HepG2 (cell line): ENCODE data around the gene ATP7B. TPM values are rescaled to one million over a fixed set of nuclear protein-coding genes. Genes with fewer than 3 reads are reported as not detected.

ENCODE experiments used
- ATF7 ChIP-seq, 2 experiments: fragments of 450-650 bp in 1 of 2; sonication (generic) in 1 of 2; formaldehyde crosslinking in 1 of 2; IDR thresholded peaks; 2 replicates each; pipeline versions ENCODE4 v1.4.0 to v1.6.1; 2016 to 2020; ENCODE audit warnings: antibody characterized with exemption in 1 of 2, mild to moderate bottlenecking in 1 of 2, missing genetic modification reagents in 1 of 2
- CENPX ChIP-seq: sonication (generic); formaldehyde crosslinking; IDR thresholded peaks from 2 replicates; pipeline ENCODE4 v1.9.0; 2021; ENCODE audit warnings: mild to moderate bottlenecking, missing genetic modification reagents, moderate library complexity
- ELF1 ChIP-seq: sonication (generic); formaldehyde crosslinking; IDR thresholded peaks from 2 replicates; pipeline ENCODE4 v1.4.0; 2020; ENCODE audit warnings: missing genetic modification reagents
- MTF1 ChIP-seq: sonication (generic); formaldehyde crosslinking; IDR thresholded peaks from 2 replicates; pipeline ENCODE4 v1.5.0; 2020; ENCODE audit warnings: missing genetic modification reagents
- NFIB ChIP-seq: sonication (generic); formaldehyde crosslinking; IDR thresholded peaks from 2 replicates; pipeline ENCODE4 v1.9.0; 2021; ENCODE audit warnings: missing genetic modification reagents, mild to moderate bottlenecking, borderline replicate concordance
- NFKB2 ChIP-seq: sonication (generic); formaldehyde crosslinking; IDR thresholded peaks from 2 replicates; pipeline ENCODE4 v1.4.0; 2020; ENCODE audit warnings: missing genetic modification reagents, borderline replicate concordance
- NFYB ChIP-seq: sonication (generic); formaldehyde crosslinking; IDR thresholded peaks from 2 replicates; pipeline ENCODE4 v1.4.0; 2020; ENCODE audit warnings: missing genetic modification reagents
- PLRG1 ChIP-seq: fragments of 450-650 bp; conservative IDR thresholded peaks from 2 replicates; pipeline ENCODE4 v1.6.1; 2016
- RARG ChIP-seq: sonication (generic); formaldehyde crosslinking; IDR thresholded peaks from 2 replicates; pipeline ENCODE4 v1.4.0; 2020; ENCODE audit warnings: low read depth, mild to moderate bottlenecking, missing genetic modification reagents
- RBAK ChIP-seq: sonication (generic); formaldehyde crosslinking; IDR thresholded peaks from 2 replicates; pipeline ENCODE4 v1.5.1; 2020; ENCODE audit warnings: mild to moderate bottlenecking, missing genetic modification reagents
- RORA ChIP-seq: sonication (generic); formaldehyde crosslinking; IDR thresholded peaks from 2 replicates; pipeline ENCODE4 v1.5.0; 2020; ENCODE audit warnings: mild to moderate bottlenecking, missing genetic modification reagents, moderate library complexity
- SPEN ChIP-seq: sonication (generic); formaldehyde crosslinking; IDR thresholded peaks from 2 replicates; pipeline ENCODE4 v1.5.1; 2020; ENCODE audit warnings: low read depth, mild to moderate bottlenecking, missing genetic modification reagents
- ZNF253 ChIP-seq: sonication (generic); formaldehyde crosslinking; IDR thresholded peaks from 2 replicates; pipeline ENCODE4 v1.8.0; 2022; ENCODE audit warnings: mild to moderate bottlenecking, missing genetic modification reagents, borderline replicate concordance
- ZNF3 ChIP-seq: IDR thresholded peaks from 2 replicates; pipeline ENCODE4 v1.7.0; 2017; ENCODE audit warnings: inconsistent platforms
- ZNF430 ChIP-seq: sonication (generic); formaldehyde crosslinking; IDR thresholded peaks from 2 replicates; pipeline ENCODE4 v1.9.0; 2021; ENCODE audit warnings: mild to moderate bottlenecking, missing genetic modification reagents
- ZNF446 ChIP-seq: sonication (generic); formaldehyde crosslinking; IDR thresholded peaks from 2 replicates; pipeline ENCODE4 v1.5.0; 2020; ENCODE audit warnings: mild to moderate bottlenecking, missing genetic modification reagents
- ZNF564 ChIP-seq: sonication (generic); formaldehyde crosslinking; IDR thresholded peaks from 2 replicates; pipeline ENCODE4 v1.8.1; 2023; ENCODE audit warnings: mild to moderate bottlenecking, missing genetic modification reagents
- ZNF567 ChIP-seq: sonication (generic); formaldehyde crosslinking; IDR thresholded peaks from 2 replicates; pipeline ENCODE4 v1.8.1; 2023; ENCODE audit warnings: mild to moderate bottlenecking, missing genetic modification reagents, borderline replicate concordance
- ZNF607 ChIP-seq: sonication (generic); formaldehyde crosslinking; IDR thresholded peaks from 2 replicates; pipeline ENCODE4 v1.5.1; 2020; ENCODE audit warnings: missing genetic modification reagents, mild to moderate bottlenecking, borderline replicate concordance
- ZNF781 ChIP-seq: sonication (generic); formaldehyde crosslinking; IDR thresholded peaks from 2 replicates; pipeline ENCODE4 v1.5.1; 2020; ENCODE audit warnings: borderline replicate concordance, mild to moderate bottlenecking, missing genetic modification reagents; ENCODE audit errors: not compliant biosample characterization
- ZNF788 ChIP-seq: sonication (generic); formaldehyde crosslinking; IDR thresholded peaks from 2 replicates; pipeline ENCODE4 v1.5.0; 2020; ENCODE audit warnings: mild to moderate bottlenecking, missing genetic modification reagents, borderline replicate concordance
- polyA plus RNA-seq, 8 experiments: library from polyadenylated mRNA; depleted of rRNA in 3 of 8; stranded (reverse) in 7 of 8; unstranded in 1 of 8; fragments of >200 nt; fragmentation: Illumina TruSeq in 4 of 8; extraction: Trizol in 4 of 8; gene quantifications; 2 replicates each; pipeline versions ENCODE4 v1.2.1 to v1.2.3, GENCODE V29; 2011 to 2016; ENCODE audit warnings: low read depth in 4 of 8, missing spikeins in 1 of 8, mixed read lengths in 1 of 8; ENCODE audit not compliant: insufficient read depth in 1 of 8
- total RNA-seq, 5 experiments: library from RNA; depleted of rRNA; stranded (reverse); fragments of >200 nt; fragmentation: Illumina TruSeq; extraction: Trizol; gene quantifications; 2 replicates each; pipeline ENCODE4 v1.2.3, GENCODE V29; 2016; ENCODE audit warnings: low read depth in 1 of 5
- TF ChIP-seq, protein P1 (sequence below): sonication (generic); formaldehyde crosslinking; IDR thresholded peaks from 2 replicates; pipeline ENCODE4 v1.8.1; 2022; ENCODE audit warnings: mild to moderate bottlenecking, missing genetic modification reagents
- TF ChIP-seq, protein P2 (sequence below): sonication (generic); formaldehyde crosslinking; conservative IDR thresholded peaks from 2 replicates; pipeline ENCODE4 v1.4.0; 2020; ENCODE audit warnings: missing genetic modification reagents
- TF ChIP-seq, protein P3 (sequence below): sonication (generic); formaldehyde crosslinking; IDR thresholded peaks from 2 replicates; pipeline ENCODE4 v1.8.0; 2022; ENCODE audit warnings: missing genetic modification reagents, mild to moderate bottlenecking, borderline replicate concordance
- TF ChIP-seq, protein P4 (sequence below): sonication (generic); formaldehyde crosslinking; IDR thresholded peaks from 2 replicates; pipeline ENCODE4 v1.5.1; 2020; ENCODE audit warnings: missing genetic modification reagents, mild to moderate bottlenecking, borderline replicate concordance

Gene ATP7B
- total and polyA plus RNA-seq, 2 of the 13 experiments (the other 11 are each of a cell fraction or from before 2014, with no cell fraction given) = 31.8 to 57.4 TPM

DNA sequence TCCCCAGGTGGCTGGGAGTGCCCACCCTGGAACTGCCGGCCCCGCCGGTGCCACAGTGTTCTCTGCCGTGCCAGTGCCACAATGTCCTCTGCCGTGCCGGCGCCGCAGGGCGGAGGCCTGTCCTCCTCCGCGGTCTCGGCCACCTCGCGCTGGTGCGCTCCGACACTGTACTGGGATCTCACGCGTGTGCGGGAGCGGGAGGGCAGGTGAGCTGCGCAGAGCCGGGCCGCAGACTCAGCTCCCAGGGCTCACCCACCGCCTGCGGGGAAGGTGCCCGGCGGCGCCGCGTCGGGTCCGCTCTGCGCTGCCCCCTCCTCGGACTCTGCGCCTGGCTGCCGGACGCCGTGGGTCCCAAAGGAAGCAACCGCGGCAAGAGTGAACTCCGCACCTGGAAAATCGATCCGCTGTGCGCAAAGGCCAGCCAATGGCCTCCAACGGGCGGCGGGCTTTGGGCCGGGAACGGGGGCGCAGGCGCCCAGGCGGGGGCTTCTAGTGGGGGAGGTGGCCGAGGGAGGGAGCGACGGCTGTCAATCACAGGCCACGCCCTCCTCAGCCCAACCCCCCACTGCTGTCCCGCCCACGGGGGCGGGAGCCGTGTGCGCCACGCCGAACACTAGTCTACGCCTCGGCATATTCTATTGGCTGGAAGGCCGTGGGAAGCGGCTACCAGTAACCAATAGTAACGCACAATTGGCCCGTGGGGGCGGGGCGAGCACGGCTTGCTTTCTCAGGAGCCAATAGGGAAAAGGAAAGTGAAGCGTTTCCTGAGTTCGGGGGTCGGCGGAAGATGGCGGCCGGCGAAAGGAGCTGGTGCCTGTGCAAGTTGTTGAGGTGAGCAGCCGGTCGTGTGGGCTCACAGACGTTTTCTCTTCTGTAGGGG lies 622 bp upstream of the ATP7B start, which contains the start of gene ALG11 (continued):
- TF ChIP-seq NFYB (CRISPR knock-in tag) (peak; percentile 94), NFIB (no peak), RBAK (no peak), ZNF430 (CRISPR knock-in tag) (peak; percentile 99), ZNF607 (CRISPR knock-in tag) (peak; percentile 98), CENPX (CRISPR knock-in tag) (no peak), ATF7 (IDR thresholded peaks at IDR 0.05) (no peak), ATF7 (CRISPR knock-in tag; IDR thresholded peaks at IDR 0.05) (peak; percentile 56; the same call in 1 of the 2 replicates), ZNF564 (CRISPR knock-in tag) (peak; percentile 87; the same call in 1 of the 2 replicates), MTF1 (CRISPR knock-in tag) (no peak), ZNF3 (no peak), NFKB2 (CRISPR knock-in tag) (peak; percentile 80; the same call in 1 of the 2 replicates), ZNF567 (CRISPR knock-in tag) (peak; percentile 30; the same call in 1 of the 2 replicates), SPEN (CRISPR knock-in tag) (peak; percentile 98; the same call in 1 of the 2 replicates), RARG (CRISPR knock-in tag) (peak; percentile 60; the same call in 1 of the 2 replicates), ZNF781 (CRISPR knock-in tag) (no peak), PLRG1 (no peak), ELF1 (CRISPR knock-in tag) (no peak; the same call in 1 of the 2 replicates), ZNF788 (CRISPR knock-in tag) (peak; percentile 92; the same call in 1 of the 2 replicates), ZNF446 (CRISPR knock-in tag) (peak; percentile 91), RORA (CRISPR knock-in tag) (no peak), ZNF253 (CRISPR knock-in tag) (peak; percentile 64; the same call in 1 of the 2 replicates)
- TF ChIP-seq, protein P1, sequence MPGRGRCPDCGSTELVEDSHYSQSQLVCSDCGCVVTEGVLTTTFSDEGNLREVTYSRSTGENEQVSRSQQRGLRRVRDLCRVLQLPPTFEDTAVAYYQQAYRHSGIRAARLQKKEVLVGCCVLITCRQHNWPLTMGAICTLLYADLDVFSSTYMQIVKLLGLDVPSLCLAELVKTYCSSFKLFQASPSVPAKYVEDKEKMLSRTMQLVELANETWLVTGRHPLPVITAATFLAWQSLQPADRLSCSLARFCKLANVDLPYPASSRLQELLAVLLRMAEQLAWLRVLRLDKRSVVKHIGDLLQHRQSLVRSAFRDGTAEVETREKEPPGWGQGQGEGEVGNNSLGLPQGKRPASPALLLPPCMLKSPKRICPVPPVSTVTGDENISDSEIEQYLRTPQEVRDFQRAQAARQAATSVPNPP (CRISPR knock-in tag) = peak; percentile 21; the same call in 1 of the 2 replicates
- TF ChIP-seq, protein P2, sequence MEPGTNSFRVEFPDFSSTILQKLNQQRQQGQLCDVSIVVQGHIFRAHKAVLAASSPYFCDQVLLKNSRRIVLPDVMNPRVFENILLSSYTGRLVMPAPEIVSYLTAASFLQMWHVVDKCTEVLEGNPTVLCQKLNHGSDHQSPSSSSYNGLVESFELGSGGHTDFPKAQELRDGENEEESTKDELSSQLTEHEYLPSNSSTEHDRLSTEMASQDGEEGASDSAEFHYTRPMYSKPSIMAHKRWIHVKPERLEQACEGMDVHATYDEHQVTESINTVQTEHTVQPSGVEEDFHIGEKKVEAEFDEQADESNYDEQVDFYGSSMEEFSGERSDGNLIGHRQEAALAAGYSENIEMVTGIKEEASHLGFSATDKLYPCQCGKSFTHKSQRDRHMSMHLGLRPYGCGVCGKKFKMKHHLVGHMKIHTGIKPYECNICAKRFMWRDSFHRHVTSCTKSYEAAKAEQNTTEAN (CRISPR knock-in tag) = peak; percentile 69
- TF ChIP-seq, protein P3, sequence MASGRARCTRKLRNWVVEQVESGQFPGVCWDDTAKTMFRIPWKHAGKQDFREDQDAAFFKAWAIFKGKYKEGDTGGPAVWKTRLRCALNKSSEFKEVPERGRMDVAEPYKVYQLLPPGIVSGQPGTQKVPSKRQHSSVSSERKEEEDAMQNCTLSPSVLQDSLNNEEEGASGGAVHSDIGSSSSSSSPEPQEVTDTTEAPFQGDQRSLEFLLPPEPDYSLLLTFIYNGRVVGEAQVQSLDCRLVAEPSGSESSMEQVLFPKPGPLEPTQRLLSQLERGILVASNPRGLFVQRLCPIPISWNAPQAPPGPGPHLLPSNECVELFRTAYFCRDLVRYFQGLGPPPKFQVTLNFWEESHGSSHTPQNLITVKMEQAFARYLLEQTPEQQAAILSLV (CRISPR knock-in tag) = peak; percentile 97
- TF ChIP-seq, protein P4, sequence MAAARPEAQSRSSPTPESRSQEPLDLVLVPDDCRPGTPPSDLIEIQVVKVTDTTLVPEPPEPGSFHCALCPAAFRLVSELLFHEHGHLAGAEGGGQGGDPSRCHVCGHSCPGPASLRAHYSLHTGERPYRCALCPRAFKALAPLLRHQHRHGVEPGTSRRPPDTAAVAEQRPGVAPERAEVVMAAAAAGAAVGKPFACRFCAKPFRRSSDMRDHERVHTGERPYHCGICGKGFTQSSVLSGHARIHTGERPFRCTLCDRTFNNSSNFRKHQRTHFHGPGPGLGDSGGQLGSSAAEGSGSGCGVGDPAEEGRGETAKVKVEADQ (CRISPR knock-in tag) = peak; percentile 89; the same call in 1 of the 2 replicates
